Loucy (cell line): ENCODE data around the gene TYW5.

Experiments used
- H2AFZ ChIP-seq: fragments of 200-600 bp; sonication (generic); 2 replicates; pipeline ENCODE4 v1.6.0; 2016; ENCODE audit warnings: antibody characterized with exemption, mild to moderate bottlenecking, low read length, moderate library complexity
- H3F3A ChIP-seq: fragments of 200-600 bp; 2 replicates; pipeline ENCODE4 v1.6.0; 2016; ENCODE audit warnings: antibody characterized with exemption, low read depth, mild to moderate bottlenecking
- H3K27me3 ChIP-seq: fragments of 200-600 bp; sonication (generic); 2 replicates; pipeline ENCODE4 v1.6.1; 2014; ENCODE audit warnings: low read length, mild to moderate bottlenecking; ENCODE audit not compliant: insufficient read depth, poor library complexity, severe bottlenecking
- H3K36me3 ChIP-seq: fragments of 200-600 bp; sonication (generic); 2 replicates; pipeline ENCODE4 v1.6.1; 2016; ENCODE audit warnings: low read length; ENCODE audit not compliant: insufficient read depth
- H3K4me1 ChIP-seq: fragments of 200-600 bp; sonication (generic); 2 replicates; pipeline ENCODE4 v1.5.1; 2014; ENCODE audit warnings: low read length, mild to moderate bottlenecking; ENCODE audit not compliant: insufficient read depth, poor library complexity, severe bottlenecking
- H3K4me2 ChIP-seq: fragments of 200-600 bp; sonication (generic); 2 replicates; pipeline ENCODE4 v1.6.0; 2014; ENCODE audit warnings: antibody characterized with exemption, low read length, low read depth, mild to moderate bottlenecking; ENCODE audit not compliant: poor library complexity, severe bottlenecking
- H3K4me3 ChIP-seq: fragments of 200-600 bp; sonication (generic); 2 replicates; pipeline ENCODE4 v1.5.1; 2014; ENCODE audit warnings: low read length, mild to moderate bottlenecking, mixed read lengths; ENCODE audit not compliant: poor library complexity, severe bottlenecking
- H3K79me2 ChIP-seq: fragments of 200-600 bp; sonication (generic); 2 replicates; pipeline ENCODE4 v1.6.1; 2014; ENCODE audit warnings: low read length; ENCODE audit not compliant: insufficient read depth
- H3K9ac ChIP-seq: fragments of 200-600 bp; sonication (generic); 2 replicates; pipeline ENCODE4 v1.6.0; 2014; ENCODE audit warnings: mild to moderate bottlenecking, low read depth, low read length, moderate library complexity; ENCODE audit not compliant: poor library complexity, severe bottlenecking
- H3K9me2 ChIP-seq: fragments of 200-600 bp; sonication (generic); replicated peaks from 2 replicates; pipeline ENCODE4 v1.6.1; 2016; ENCODE audit warnings: low read depth, low read length, mixed read lengths
- H3K9me3 ChIP-seq: fragments of 200-600 bp; sonication (generic); 2 replicates; pipeline ENCODE4 v1.6.1; 2014; ENCODE audit warnings: mild to moderate bottlenecking, antibody characterized with exemption, low read length, low read depth; ENCODE audit not compliant: insufficient read depth
- H4K20me1 ChIP-seq: fragments of 200-600 bp; sonication (generic); 2 replicates; pipeline ENCODE4 v1.6.0; 2014; ENCODE audit warnings: antibody characterized with exemption, low read length, mild to moderate bottlenecking; ENCODE audit not compliant: insufficient read depth, poor library complexity, severe bottlenecking
- CTCF ChIP-seq: fragments of 200-600 bp; sonication (generic); conservative IDR thresholded peaks from 2 replicates; pipeline ENCODE4 v1.5.1; 2014; ENCODE audit warnings: mild to moderate bottlenecking, antibody characterized with exemption, low read length
- EZH2phosphoT487 ChIP-seq: fragments of 200-600 bp; IDR thresholded peaks from 2 replicates; pipeline ENCODE4 v1.6.1; 2018; ENCODE audit warnings: antibody characterized with exemption, mild to moderate bottlenecking, moderate library complexity, borderline replicate concordance

Gene TYW5

GRCh38 chr2:199985625-199986207 lies 30.4 kb upstream of the TYW5 start:
- H3K9ac ChIP-seq, result no peak overlapping the region
- H3K9me3 ChIP-seq, result no peaks in the 10 kb centered on the region
- H3K4me2 ChIP-seq, result peak overlapping the region; percentile 18

GRCh38 chr2:199984755-199985154 lies 29.5 kb upstream of the TYW5 start:
- Histone ChIP-seq H4K20me1 (no peaks in the 10 kb centered on the region), H3K36me3 (no peaks in the 10 kb centered on the region), H3K4me1 (peaks cover 37% of the 10 kb centered on the region), H3K4me2 (no peak overlapping the region), H3K9ac (no peak overlapping the region), H3K9me2 (no peaks in the 10 kb centered on the region), H3K4me3 (no peak overlapping the region), H3K27me3 (peaks cover 19% of the 10 kb centered on the region), H3F3A (peaks cover 3% of the 10 kb centered on the region; the same call in 1 of the 2 replicates), H2AFZ (no peak overlapping the region), H3K79me2 (no peaks in the 10 kb centered on the region), H3K9me3 (no peaks in the 10 kb centered on the region)
- TF ChIP-seq EZH2phosphoT487 (no peak), CTCF (no peak)

More at GRCh38 chr2:199985625-199986207, 30.4 kb upstream of the TYW5 start:
- H3K9me2 ChIP-seq, result no peaks in the 10 kb centered on the region
- peak overlapping the region; percentile 70 for H2AFZ ChIP-seq
- no peaks in the 10 kb centered on the region for H4K20me1 ChIP-seq
- H3K4me3 ChIP-seq, result no peak overlapping the region
- TF ChIP-seq EZH2phosphoT487, result no peak
- TF ChIP-seq CTCF, result peak; percentile 77
- peaks cover 3% of the 10 kb centered on the region; the same call in 1 of the 2 replicates for H3F3A ChIP-seq
- H3K4me1 ChIP-seq, result peaks cover 37% of the 10 kb centered on the region
- H3K79me2 ChIP-seq, result no peaks in the 10 kb centered on the region
- no peaks in the 10 kb centered on the region for H3K36me3 ChIP-seq
- peaks cover 19% of the 10 kb centered on the region for H3K27me3 ChIP-seq

DNA sequence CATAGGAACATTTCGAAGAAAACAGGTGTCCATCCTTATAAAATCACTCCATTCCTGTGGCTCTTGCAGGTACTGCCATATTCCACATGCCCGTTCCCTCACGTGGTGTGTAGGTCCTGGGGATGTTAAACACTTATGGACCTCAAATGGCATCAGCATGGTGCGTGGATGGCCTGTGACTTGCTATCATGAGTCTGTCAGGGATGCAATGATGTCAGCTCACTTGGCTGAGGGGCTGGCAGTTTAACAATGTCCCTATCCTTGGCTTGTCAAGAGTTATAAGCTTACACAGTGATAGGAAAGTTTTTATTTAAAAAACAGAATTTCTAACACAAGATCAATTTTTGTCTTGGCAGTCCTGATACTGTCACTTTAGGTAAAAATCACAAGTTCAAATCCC lies 28.9 kb upstream of the TYW5 start:
- H3K4me1 ChIP-seq, result peaks cover 33% of the 10 kb centered on the region
- no peak overlapping the region for H3K4me3 ChIP-seq
- no peaks in the 10 kb centered on the region for H3K9me3 ChIP-seq
- H3F3A ChIP-seq, result peaks cover 3% of the 10 kb centered on the region; the same call in 1 of the 2 replicates
- H2AFZ ChIP-seq, result no peak overlapping the region
- H4K20me1 ChIP-seq, result no peaks in the 10 kb centered on the region
- no peak overlapping the region for H3K9ac ChIP-seq
- TF ChIP-seq EZH2phosphoT487 (no peak), CTCF (no peak)
- no peaks in the 10 kb centered on the region for H3K36me3 ChIP-seq
- H3K27me3 ChIP-seq, result peaks cover 19% of the 10 kb centered on the region
- H3K4me2 ChIP-seq, result no peak overlapping the region
- no peaks in the 10 kb centered on the region for H3K79me2 ChIP-seq
- no peaks in the 10 kb centered on the region for H3K9me2 ChIP-seq
